CD14-positive monocyte (primary cell): Measurements from ENCODE around the gene PCTP. TPM values are rescaled to one million over a fixed set of nuclear protein-coding genes. Genes with fewer than 3 reads are reported as not detected.

Experiments
- DNase-seq, 3 donors: peaks; one replicate each; pipeline ENCODE4 v3.0.0-alpha.2; 2011 to 2022
- H2AFZ ChIP-seq: 2 replicates; pipeline ENCODE4 v1.6.0; 2012; ENCODE audit warnings: mild to moderate bottlenecking, low read depth, low read length, inconsistent platforms; ENCODE audit not compliant: insufficient read depth, poor library complexity, severe bottlenecking
- H3K27ac ChIP-seq, 2 donors: 1 replicate in 1 of 2; 2 replicates in 1 of 2; pipeline ENCODE4 v1.5.1; 2012 to 2013; ENCODE audit warnings: low read length in 2 of 2, control low read depth in 1 of 2, inconsistent platforms in 1 of 2, low read depth in 1 of 2, mild to moderate bottlenecking in 1 of 2
- H3K27me3 ChIP-seq, 2 donors: one replicate each; pipeline versions ENCODE4 v1.6.0 to v1.6.1; 2011 to 2013; ENCODE audit warnings: low read length in 2 of 2; ENCODE audit not compliant: control insufficient read depth in 2 of 2, insufficient read depth in 2 of 2
- H3K36me3 ChIP-seq, 2 donors: replicated peaks in 1 of 2; 1 replicate in 1 of 2; 2 replicates in 1 of 2; pipeline versions ENCODE4 v1.5.1 to v1.6.1; 2012 to 2013; ENCODE audit warnings: low read length in 2 of 2, control low read depth in 1 of 2, inconsistent platforms in 1 of 2, mild to moderate bottlenecking in 1 of 2; ENCODE audit not compliant: insufficient read depth in 2 of 2, control insufficient read depth in 1 of 2
- H3K4me1 ChIP-seq, 2 donors: 1 replicate in 1 of 2; 2 replicates in 1 of 2; pipeline versions ENCODE4 v1.5.1 to v1.6.1; 2012 to 2013; ENCODE audit warnings: low read length in 2 of 2, control low read depth in 1 of 2, inconsistent platforms in 1 of 2, mild to moderate bottlenecking in 1 of 2, moderate library complexity in 1 of 2; ENCODE audit not compliant: insufficient read depth in 2 of 2, control insufficient read depth in 1 of 2
- H3K4me2 ChIP-seq: replicated peaks from 2 replicates; pipeline ENCODE3; 2012; ENCODE audit warnings: low read length, moderate library complexity, mild to moderate bottlenecking; ENCODE audit not compliant: poor library complexity, severe bottlenecking; ENCODE audit errors: extremely low read depth
- H3K4me3 ChIP-seq, 3 experiments: fragments of 200-600 bp in 1 of 3; sonication (generic) in 1 of 3; replicated peaks in 1 of 3; 1 replicate in 2 of 3; 2 replicates in 1 of 3; pipeline ENCODE4 v1.5.1; 2011 to 2013; ENCODE audit warnings: low read length in 3 of 3, mild to moderate bottlenecking in 3 of 3, control low read depth in 2 of 3, low read depth in 2 of 3, inconsistent platforms in 1 of 3, moderate library complexity in 1 of 3
- H3K79me2 ChIP-seq: 2 replicates; pipeline ENCODE4 v1.6.0; 2012; ENCODE audit warnings: mild to moderate bottlenecking, control low read depth, inconsistent platforms, low read length, moderate library complexity; ENCODE audit not compliant: insufficient read depth
- H3K9ac ChIP-seq: 2 replicates; pipeline ENCODE4 v1.6.0; 2017; ENCODE audit warnings: low read length, mild to moderate bottlenecking; ENCODE audit not compliant: insufficient read depth, poor library complexity, severe bottlenecking
- H3K9me3 ChIP-seq, 2 donors: replicated peaks in 1 of 2; 1 replicate in 1 of 2; 2 replicates in 1 of 2; pipeline versions ENCODE4 v1.5.1 to v1.6.1; 2012 to 2013; ENCODE audit warnings: low read length in 2 of 2, control low read depth in 1 of 2; ENCODE audit not compliant: control insufficient read depth in 1 of 2, insufficient read depth in 1 of 2
- H4K20me1 ChIP-seq: 2 replicates; pipeline ENCODE4 v1.6.0; 2012; ENCODE audit warnings: mild to moderate bottlenecking, low read length, control low read depth, moderate library complexity; ENCODE audit not compliant: insufficient read depth
- H3K27ac Mint-ChIP-seq, 7 donors: one replicate each; pipeline ENCODE4 v1.8.0; 2020; ENCODE audit warnings: mild to moderate bottlenecking in 7 of 7, mixed read lengths in 7 of 7, moderate library complexity in 6 of 7, inconsistent platforms in 2 of 7
- H3K27me3 Mint-ChIP-seq, 3 donors: one replicate each; pipeline ENCODE4 v1.8.0; 2021 to 2022; ENCODE audit warnings: low read depth in 3 of 3, mild to moderate bottlenecking in 3 of 3, mixed read lengths in 3 of 3, moderate library complexity in 3 of 3, inconsistent platforms in 1 of 3
- H3K36me3 Mint-ChIP-seq, 2 donors: one replicate each; pipeline ENCODE4 v1.8.0; 2020; ENCODE audit warnings: mixed read lengths in 2 of 2, inconsistent platforms in 1 of 2, mild to moderate bottlenecking in 1 of 2
- H3K4me1 Mint-ChIP-seq: one replicate; pipeline ENCODE4 v1.8.0; 2020; ENCODE audit warnings: mild to moderate bottlenecking, mixed read lengths
- H3K4me3 Mint-ChIP-seq, 2 donors: one replicate each; pipeline ENCODE4 v1.8.0; 2020; ENCODE audit warnings: mild to moderate bottlenecking in 2 of 2, mixed read lengths in 2 of 2, moderate library complexity in 1 of 2
- H3K9me3 Mint-ChIP-seq, 7 donors: one replicate each; pipeline ENCODE4 v1.8.0; 2020 to 2022; ENCODE audit warnings: mixed read lengths in 7 of 7, mild to moderate bottlenecking in 6 of 7, moderate library complexity in 6 of 7, inconsistent platforms in 2 of 7
- WGBS: methylation state at CpG from one replicate; pipeline ENCODE4 v1.1.5; 2013; ENCODE audit warnings: missing lambda C conversion rate; ENCODE audit not compliant: insufficient coverage; 5-methylcytosine and 5-hydroxymethylcytosine counted together
- intact Hi-C, 2 donors: fragments of 100-400 bp; cut with micrococcal nuclease; formaldehyde crosslinking; loops; one replicate each; pipeline versions ENCODE4 v1.15.0 to v1.15.1; 2023
- polyA plus RNA-seq, 3 donors: library from polyadenylated mRNA; depleted of rRNA in 1 of 3; unstranded in 2 of 3; stranded (reverse) in 1 of 3; fragments of 300-500 nt in 2 of 3; fragments of >200 nt in 1 of 3; fragmentation: Illumina TruSeq in 2 of 3; gene quantifications; 1 replicate in 2 of 3; 2 replicates in 1 of 3; pipeline ENCODE4 v1.2.3, GENCODE V29; 2012 to 2021
- TF ChIP-seq, protein P1 (sequence below): fragments of 200-600 bp; IDR thresholded peaks from one replicate; pipeline ENCODE4 v1.8.0; 2022; ENCODE audit warnings: antibody characterized with exemption, mild to moderate bottlenecking

The PCTP gene
- polyA plus RNA-seq, 3 donors: 16.5 to 54.2 (median 35.4) TPM

DNA sequence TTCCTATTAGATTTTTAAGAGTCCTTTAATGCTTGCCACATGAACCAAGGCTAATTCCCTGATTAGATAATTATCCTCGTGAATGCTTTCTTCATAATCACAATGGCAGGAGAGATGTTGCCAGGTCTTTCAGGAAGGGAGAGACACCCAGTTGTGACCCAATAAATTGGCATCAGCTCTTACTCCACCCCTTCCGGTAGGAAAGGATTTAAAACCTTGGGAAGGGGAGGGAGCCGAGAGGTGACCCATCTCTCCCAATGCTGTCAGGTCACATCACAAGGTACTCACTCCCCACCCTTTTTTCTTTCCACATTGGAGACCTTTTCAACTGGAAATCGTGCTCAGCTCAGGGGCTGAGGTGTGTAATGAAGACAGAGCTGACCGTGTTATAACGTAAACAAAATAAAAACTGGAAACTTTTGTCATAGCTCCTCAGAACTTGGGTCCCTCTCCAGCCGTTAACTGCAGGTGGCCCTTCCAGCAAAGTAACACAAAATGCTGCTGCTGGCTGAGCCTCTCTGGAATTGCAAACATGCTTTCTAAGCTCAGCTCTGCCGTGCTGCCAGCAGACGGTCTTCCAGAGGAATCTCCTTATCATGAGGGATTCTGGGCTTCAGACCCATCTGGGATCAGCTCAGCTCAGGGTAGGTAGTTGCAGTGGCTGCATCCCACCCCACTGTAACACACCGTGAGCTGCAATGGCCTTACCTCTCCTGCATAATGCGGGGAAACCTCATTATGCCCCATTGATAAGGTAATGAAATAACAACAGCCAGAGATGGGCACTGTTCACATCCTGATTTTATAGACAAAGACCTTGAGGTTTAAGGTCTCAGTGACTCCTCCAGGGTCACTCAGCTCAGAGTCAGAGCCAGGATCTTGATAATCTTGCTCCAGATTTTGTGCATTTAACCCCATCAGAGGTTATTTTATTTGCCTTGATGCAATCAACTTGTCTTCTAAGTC is 43.8 kb upstream of the PCTP start:
- H3K4me2 ChIP-seq: no peak overlapping the region
- no peak overlapping the region for H3K4me3 Mint-ChIP-seq
- peaks cover 0 to 4% (median 0%) of the 10 kb centered on the region in 3 donors for H3K27me3 Mint-ChIP-seq
- H3K27me3 ChIP-seq: no peaks in the 10 kb centered on the region
- H3K4me3 ChIP-seq: no peak overlapping the region
- peaks cover 27% of the 10 kb centered on the region in 2 donors for H3K4me1 ChIP-seq
- H3K79me2 ChIP-seq: no peaks in the 10 kb centered on the region
- no peaks in the 10 kb centered on the region for H3K36me3 Mint-ChIP-seq
- intact Hi-C loops: no loop called here
- H2AFZ ChIP-seq: no peak overlapping the region
- DNase-seq: no peak
- no peaks in the 10 kb centered on the region for H4K20me1 ChIP-seq
- TF ChIP-seq, protein P1, sequence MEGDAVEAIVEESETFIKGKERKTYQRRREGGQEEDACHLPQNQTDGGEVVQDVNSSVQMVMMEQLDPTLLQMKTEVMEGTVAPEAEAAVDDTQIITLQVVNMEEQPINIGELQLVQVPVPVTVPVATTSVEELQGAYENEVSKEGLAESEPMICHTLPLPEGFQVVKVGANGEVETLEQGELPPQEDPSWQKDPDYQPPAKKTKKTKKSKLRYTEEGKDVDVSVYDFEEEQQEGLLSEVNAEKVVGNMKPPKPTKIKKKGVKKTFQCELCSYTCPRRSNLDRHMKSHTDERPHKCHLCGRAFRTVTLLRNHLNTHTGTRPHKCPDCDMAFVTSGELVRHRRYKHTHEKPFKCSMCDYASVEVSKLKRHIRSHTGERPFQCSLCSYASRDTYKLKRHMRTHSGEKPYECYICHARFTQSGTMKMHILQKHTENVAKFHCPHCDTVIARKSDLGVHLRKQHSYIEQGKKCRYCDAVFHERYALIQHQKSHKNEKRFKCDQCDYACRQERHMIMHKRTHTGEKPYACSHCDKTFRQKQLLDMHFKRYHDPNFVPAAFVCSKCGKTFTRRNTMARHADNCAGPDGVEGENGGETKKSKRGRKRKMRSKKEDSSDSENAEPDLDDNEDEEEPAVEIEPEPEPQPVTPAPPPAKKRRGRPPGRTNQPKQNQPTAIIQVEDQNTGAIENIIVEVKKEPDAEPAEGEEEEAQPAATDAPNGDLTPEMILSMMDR: no peak
- H3K36me3 ChIP-seq: no peaks in the 10 kb centered on the region
- no peak overlapping the region for H3K9ac ChIP-seq
- peaks cover 23% of the 10 kb centered on the region for H3K4me1 Mint-ChIP-seq
- peaks cover 0 to 4% (median 2%) of the 10 kb centered on the region in 7 donors for H3K9me3 Mint-ChIP-seq
- H3K27ac ChIP-seq: no peak overlapping the region
- WGBS: 87% methylated on average over 6 of the region's 11 CpGs
- H3K9me3 ChIP-seq: peaks cover 0 to 3% of the 10 kb centered on the region in 2 donors
- H3K27ac Mint-ChIP-seq: no peak overlapping the region

GRCh38 chr17:55708175-55708974 is 42.5 kb upstream of the PCTP start:
- H4K20me1 ChIP-seq: no peaks in the 10 kb centered on the region
- intact Hi-C loops: no loop called here
- Mint-ChIP-seq H3K27me3 (peaks cover 0 to 4% (median 0%) of the 10 kb centered on the region in 3 donors), H3K4me3 (no peak overlapping the region), H3K27ac (no peak overlapping the region), H3K36me3 (no peaks in the 10 kb centered on the region), H3K4me1 (peaks cover 20% of the 10 kb centered on the region), H3K9me3 (peaks cover 0 to 2% (median 0%) of the 10 kb centered on the region in 7 donors)
- H3K27me3 ChIP-seq: no peaks in the 10 kb centered on the region
- no peak overlapping the region for H2AFZ ChIP-seq
- H3K9ac ChIP-seq: no peak overlapping the region
- H3K4me3 ChIP-seq: no peak overlapping the region
- H3K4me2 ChIP-seq: no peak overlapping the region
- no peaks in the 10 kb centered on the region for H3K9me3 ChIP-seq
- peaks cover 27% of the 10 kb centered on the region in 2 donors for H3K4me1 ChIP-seq
- no peak overlapping the region for H3K27ac ChIP-seq
- no peaks in the 10 kb centered on the region for H3K36me3 ChIP-seq
- DNase-seq: no peak
- H3K79me2 ChIP-seq: no peaks in the 10 kb centered on the region
- WGBS: 94% methylated on average over 5 of the region's 8 CpGs
- TF ChIP-seq, protein P1: no peak
